K562 (cell line): ENCODE results near the gene ASF1B. TPM values are rescaled to one million over a fixed set of nuclear protein-coding genes. Genes with fewer than 3 reads are reported as not detected.
A peak's percentile ranks its signal among the peaks of the same experiment; 100 is the strongest.

ENCODE experiments used
- ATAC-seq: fragments of 200-7000 bp; cut with Tn5 transposase; 3 replicates; pipeline ENCODE4 v1.9.1; 2020; ENCODE audit warnings: moderate library complexity
- BruUV-seq: library from RNA; stranded (reverse); fragments of 400-500 nt; replicated peaks from 2 replicates; lab custom pipeline; 2021; lab: Mats Ljungman, UMichigan
- CTCF ChIA-PET: fragments of 300-600 bp; formaldehyde crosslinking; extraction: SDS; loops from one replicate; lab custom pipeline; 2021; ENCODE audit warnings: low intra/inter-chr PET ratio; lab: Yijun Ruan, JAX
- POLR2A ChIA-PET: fragments of 300-600, 350-650 bp; sonication (Branson Sonifier 250); formaldehyde crosslinking; extraction: SDS; loops from one replicate; lab custom pipeline; 2021; ENCODE audit warnings: antibody characterized with exemption, inconsistent platforms; lab: Yijun Ruan, JAX
- DNase-seq, 4 experiments: peaks; one replicate each; pipeline versions ENCODE4 v3.0.0 to v3.0.0-alpha.2; 2011 to 2018; ENCODE audit warnings: low spot score in 3 of 4, mixed read lengths in 3 of 4; ENCODE audit errors: extremely low read depth in 1 of 4
- FAIRE-seq: peaks from 2 replicates; lab custom pipeline; 2011; peaks lifted over from hg19 to GRCh38; lab: Jason Lieb, UNC
- H2AFZ ChIP-seq: 2 replicates; pipeline ENCODE4 v1.6.0; 2011; ENCODE audit warnings: low read depth, low read length, control low read depth, inconsistent platforms
- H3K27ac ChIP-seq: fragments of 200-600 bp; 3 replicates; pipeline ENCODE4 v1.8.0; 2011; ENCODE audit warnings: low read depth, mild to moderate bottlenecking, control low read depth, inconsistent platforms, low read length, moderate library complexity, mixed read lengths; ENCODE audit errors: extremely low read depth
- H3K27me3 ChIP-seq, 2 experiments: fragments of 300-600 bp in 1 of 2; 2 replicates in 1 of 2; 3 replicates in 1 of 2; pipeline versions ENCODE4 v1.6.0 to v1.8.0; 2011; ENCODE audit warnings: inconsistent platforms in 2 of 2, low read length in 2 of 2, mild to moderate bottlenecking in 1 of 2, mixed read lengths in 1 of 2, moderate library complexity in 1 of 2; ENCODE audit not compliant: control insufficient read depth in 2 of 2, insufficient read depth in 2 of 2
- H3K36me3 ChIP-seq: fragments of 300-600 bp; 3 replicates; pipeline ENCODE4 v1.8.0; 2011; ENCODE audit warnings: mild to moderate bottlenecking, low read length, inconsistent platforms; ENCODE audit not compliant: control insufficient read depth, insufficient read depth
- H3K4me1 ChIP-seq, 2 experiments: fragments of 200-600 bp in 1 of 2; replicated peaks in 1 of 2; 2 replicates in 1 of 2; 3 replicates in 1 of 2; pipeline versions ENCODE4 v1.5.1 to v1.8.0; 2011; ENCODE audit warnings: inconsistent platforms in 2 of 2, low read length in 2 of 2, mild to moderate bottlenecking in 1 of 2, mixed read lengths in 1 of 2, moderate library complexity in 1 of 2; ENCODE audit not compliant: control insufficient read depth in 2 of 2, insufficient read depth in 2 of 2
- H3K4me2 ChIP-seq: 2 replicates; pipeline ENCODE4 v1.6.1; 2011; ENCODE audit warnings: low read length, control low read depth, inconsistent platforms, mixed read lengths; ENCODE audit not compliant: insufficient read depth
- H3K4me3 ChIP-seq: fragments of 200-600 bp; sonication (generic), shearing (Covaris generic); 2 replicates; pipeline ENCODE4 v1.5.1; 2016; ENCODE audit warnings: control low read depth, inconsistent platforms
- H3K79me2 ChIP-seq: fragments of 200-600 bp; 3 replicates; pipeline ENCODE4 v1.8.0; 2011; ENCODE audit warnings: low read length, inconsistent platforms; ENCODE audit not compliant: control insufficient read depth, insufficient read depth
- H3K9ac ChIP-seq, 2 experiments: 2 replicates each; pipeline versions ENCODE4 v1.6.0 to v1.6.1; 2011; ENCODE audit warnings: low read depth in 2 of 2, low read length in 2 of 2, control low read depth in 1 of 2, inconsistent platforms in 1 of 2, mild to moderate bottlenecking in 1 of 2, mixed read lengths in 1 of 2; ENCODE audit not compliant: insufficient read depth in 1 of 2
- H3K9me1 ChIP-seq: one replicate; pipeline ENCODE4 v1.6.0; 2011; ENCODE audit warnings: inconsistent platforms, mild to moderate bottlenecking, low read length, moderate library complexity; ENCODE audit not compliant: control insufficient read depth, insufficient read depth
- H3K9me3 ChIP-seq: replicated peaks from 2 replicates; pipeline ENCODE4 v1.5.1; 2011; ENCODE audit warnings: low read depth, low read length, inconsistent platforms; ENCODE audit not compliant: control insufficient read depth, insufficient read depth
- H4K20me1 ChIP-seq: replicated peaks from 2 replicates; pipeline ENCODE4 v1.6.1; 2011; ENCODE audit warnings: low read length, inconsistent platforms, mixed read lengths; ENCODE audit not compliant: control insufficient read depth, insufficient read depth
- CBFA2T3 ChIP-seq: fragments of 450-650 bp; IDR thresholded peaks from 2 replicates; pipeline ENCODE4 v1.6.1; 2017
- CEBPG ChIP-seq, 3 experiments: fragments of 200-800 bp in 1 of 3; sonication (Bioruptor generic) in 1 of 3; sonication (generic) in 1 of 3; formaldehyde crosslinking in 1 of 3; IDR thresholded peaks in 2 of 3; conservative IDR thresholded peaks in 1 of 3; 2 replicates each; pipeline versions ENCODE4 v1.6.1 to v1.8.0; 2016 to 2022; ENCODE audit warnings: missing compliant biosample characterization in 2 of 3, missing genetic modification characterization in 2 of 3, mild to moderate bottlenecking in 1 of 3, missing genetic modification reagents in 1 of 3
- CREB1 ChIP-seq, 2 experiments: sonication (generic) in 1 of 2; formaldehyde crosslinking in 1 of 2; IDR thresholded peaks; 2 replicates each; pipeline versions ENCODE4 v1.6.1 to v1.8.0; 2012 to 2022; ENCODE audit warnings: inconsistent platforms in 1 of 2, mild to moderate bottlenecking in 1 of 2, missing genetic modification reagents in 1 of 2, moderate library complexity in 1 of 2
- MNT ChIP-seq, 2 experiments: fragments of 450-650 bp; conservative IDR thresholded peaks; 2 replicates each; pipeline ENCODE4 v1.6.1; 2017; ENCODE audit warnings: mild to moderate bottlenecking in 2 of 2, moderate library complexity in 2 of 2
- NRF1 ChIP-seq, 2 experiments: fragments of 450-650 bp; IDR thresholded peaks in 1 of 2; conservative IDR thresholded peaks in 1 of 2; 2 replicates each; pipeline ENCODE4 v1.6.1; 2014; ENCODE audit warnings: mild to moderate bottlenecking in 2 of 2
- RBM25 ChIP-seq: fragments of 200-400 bp; formaldehyde crosslinking; IDR thresholded peaks from 2 replicates; pipeline ENCODE4 v1.6.1; 2018; ENCODE audit warnings: low read length, low read depth, moderate library complexity; ENCODE audit not compliant: severe bottlenecking
- ZBTB2 ChIP-seq: fragments of 450-650 bp; IDR thresholded peaks from 2 replicates; pipeline ENCODE4 v1.6.1; 2016; ENCODE audit warnings: antibody characterized with exemption
- WGBS: fragments of 100-300 bp; shearing (Covaris generic); methylation state at CpG from one replicate; pipeline ENCODE4 v1.1.6; 2016; ENCODE audit warnings: low coverage, mixed read lengths; ENCODE audit not compliant: insufficient coverage; ENCODE audit errors: missing lambda C conversion rate; 5-methylcytosine and 5-hydroxymethylcytosine counted together
- in situ Hi-C: fragments of 300-500 bp; cut with MboI; formaldehyde crosslinking; loops from 4 replicates; pipeline ENCODE4 v1.15.0; 2018; ENCODE audit warnings: inconsistent platforms, mixed read lengths
- intact Hi-C: fragments of 100-400 bp; cut with micrococcal nuclease; formaldehyde crosslinking; loops from 2 replicates; pipeline ENCODE4 v1.14.2; 2022
- polyA plus RNA-seq, 8 experiments: library from polyadenylated mRNA; depleted of rRNA in 4 of 8; stranded (reverse) in 5 of 8; unstranded in 3 of 8; fragments of >200 nt; fragmentation: Nextera tagmentation in 2 of 8; fragmentation: Illumina TruSeq in 1 of 8; extraction: Ambion mirVana in 2 of 8; extraction: Trizol in 1 of 8; gene quantifications; 2 replicates each; pipeline versions ENCODE4 v1.2.1 to v1.2.3, GENCODE V29; 2011 to 2014; ENCODE audit warnings: inconsistent platforms in 1 of 8, missing spikeins in 1 of 8
- total RNA-seq, 7 experiments: library from RNA; depleted of rRNA in 6 of 7; stranded (reverse); fragments of >200 nt in 6 of 7; fragmentation: Illumina TruSeq in 2 of 7; extraction: Trizol in 2 of 7; gene quantifications; 2 replicates each; pipeline versions ENCODE4 v1.2.1 to v1.2.3, GENCODE V29; 2011 to 2021; ENCODE audit warnings: low replicate concordance in 1 of 7
- TF ChIP-seq, protein P1 (sequence below), 2 experiments: IDR thresholded peaks in 1 of 2; conservative IDR thresholded peaks in 1 of 2; 2 replicates each; pipeline ENCODE4 v1.6.1; 2016; ENCODE audit warnings: low read depth in 2 of 2, mild to moderate bottlenecking in 1 of 2, missing compliant biosample characterization in 1 of 2, missing genetic modification characterization in 1 of 2, moderate library complexity in 1 of 2
- TF ChIP-seq, protein P2 (sequence below): fragments of 250-450 bp; sonication (Bioruptor Pico); IDR thresholded peaks from 2 replicates; pipeline ENCODE4 v1.8.0; 2022; ENCODE audit warnings: moderate library complexity, mild to moderate bottlenecking, inconsistent platforms

ASF1B gene
- total and polyA plus RNA-seq, 9 of the 15 experiments (the other 6 are each of a cell fraction or from before 2014, with no cell fraction given), result 6.0 to 69.4 (median 53.3) TPM

DNA sequence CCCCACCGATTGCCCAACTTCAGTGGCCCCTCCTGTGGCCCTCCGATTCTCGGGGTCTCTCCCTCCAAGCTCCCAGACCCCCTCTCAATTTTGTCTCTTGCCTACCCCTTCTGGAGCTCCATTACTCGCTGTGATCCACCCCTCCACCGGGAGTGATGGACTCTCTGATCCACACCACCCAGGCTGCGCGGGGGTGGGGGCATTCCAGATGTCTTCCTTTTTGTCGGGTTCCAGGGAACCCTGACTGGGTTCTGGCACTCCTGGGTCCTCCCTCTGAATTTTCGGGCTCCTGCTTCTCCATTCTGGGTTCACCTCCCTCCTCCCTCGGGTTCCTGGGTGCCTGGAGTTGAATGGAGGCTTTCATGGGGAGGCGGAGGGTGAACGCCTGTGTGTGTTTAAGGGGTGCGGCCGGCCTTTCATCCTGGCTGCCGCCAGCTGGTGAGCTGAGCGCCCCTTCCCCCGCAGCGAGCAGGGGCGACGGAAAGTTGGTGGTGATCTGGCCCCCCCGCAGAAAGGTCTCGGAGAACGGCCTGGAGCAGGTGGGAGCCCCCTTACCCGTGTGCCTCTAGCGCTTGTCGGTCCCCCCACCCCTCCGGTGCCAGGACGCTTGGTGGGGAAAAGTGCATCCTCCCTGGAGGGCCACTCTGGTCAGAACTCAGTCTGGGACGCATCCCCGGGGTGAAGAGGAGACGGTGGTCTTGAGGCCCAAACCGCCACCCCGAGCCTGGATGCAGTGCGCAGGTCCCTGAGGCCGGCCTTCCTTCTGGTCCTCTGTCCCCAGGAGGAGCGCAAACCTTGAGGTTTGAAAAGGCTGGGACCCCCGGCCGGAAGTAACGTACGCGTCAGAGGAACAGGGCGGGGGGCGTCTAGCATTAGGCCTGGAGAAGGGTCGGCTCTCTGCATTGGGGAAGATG lies 62.2 kb downstream of the ASF1B start:
- H3K4me2 ChIP-seq, result peak overlapping the region; percentile 82
- no peaks in the 10 kb centered on the region for H3K36me3 ChIP-seq
- H4K20me1 ChIP-seq, result no peaks in the 10 kb centered on the region
- H3K9me3 ChIP-seq, result no peaks in the 10 kb centered on the region
- peak; percentile 52 for ATAC-seq
- no TSS peak for BruUV-seq
- intact Hi-C loops (no loop called here), in situ Hi-C loops (loop anchor here (5.0 to 25.0 kb wide), 2 partner anchors 192 to 487 kb away; no protein-coding TSS in a partner anchor)
- DNase-seq, result peak; percentile 38 to 61 (median 51)
- peaks cover 9 to 48% of the 10 kb centered on the region in 2 experiments; a peak in 4 of 5 replicates for H3K4me1 ChIP-seq
- H3K9ac ChIP-seq, result peak overlapping the region; percentile 69 to 97
- H3K4me3 ChIP-seq, result peak overlapping the region; percentile 55
- 3% methylated on average over 35 of the region's 44 CpGs for WGBS
- no peaks in the 10 kb centered on the region for H3K27me3 ChIP-seq
- no peaks in the 10 kb centered on the region for H3K9me1 ChIP-seq
- ChIA-PET CTCF (interaction anchor here (0.6 to 3.7 kb wide), 3 partner anchors 194 to 332 kb away, joined by 3 to 39 read pairs (median 4); no protein-coding TSS in a partner anchor), POLR2A (interaction anchor here (0.6 to 1.3 kb wide), 3 partner anchors 44 to 174 kb away, joined by 3 to 4 read pairs (median 4); partner anchors contain the start of gene ASF1B)
- FAIRE-seq, result no peak
- H3K79me2 ChIP-seq, result peaks cover 19% of the 10 kb centered on the region
- H3K27ac ChIP-seq, result peak overlapping the region; percentile 68
- H2AFZ ChIP-seq, result peak overlapping the region; percentile 90
- TF ChIP-seq, protein P1, sequence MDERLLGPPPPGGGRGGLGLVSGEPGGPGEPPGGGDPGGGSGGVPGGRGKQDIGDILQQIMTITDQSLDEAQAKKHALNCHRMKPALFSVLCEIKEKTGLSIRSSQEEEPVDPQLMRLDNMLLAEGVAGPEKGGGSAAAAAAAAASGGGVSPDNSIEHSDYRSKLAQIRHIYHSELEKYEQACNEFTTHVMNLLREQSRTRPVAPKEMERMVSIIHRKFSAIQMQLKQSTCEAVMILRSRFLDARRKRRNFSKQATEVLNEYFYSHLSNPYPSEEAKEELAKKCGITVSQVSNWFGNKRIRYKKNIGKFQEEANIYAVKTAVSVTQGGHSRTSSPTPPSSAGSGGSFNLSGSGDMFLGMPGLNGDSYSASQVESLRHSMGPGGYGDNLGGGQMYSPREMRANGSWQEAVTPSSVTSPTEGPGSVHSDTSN (CRISPR knock-in tag; IDR thresholded peaks at IDR 0.05; ENCODE audit: low read depth), result no peak
- TF ChIP-seq, protein P1 (tag; conservative IDR thresholded peaks at IDR 0.05; ENCODE audit: low read depth), result no peak
- TF ChIP-seq CBFA2T3, result 0 out of 2 replicates have a peak, but pooled peaks have one; percentile 3
- peak; percentile 37; the same call in 1 of the 2 replicates for TF ChIP-seq CEBPG (CRISPR knock-in tag; IDR thresholded peaks at IDR 0.05)
- 0 out of 4 replicates have a peak, but pooled peaks of 1 of the 2 experiments have one; percentile 23 for TF ChIP-seq CEBPG (tag; conservative IDR thresholded peaks at IDR 0.05 in 1 of 2, IDR thresholded peaks at IDR 0.05 in 1 of 2)
- TF ChIP-seq NRF1 (conservative IDR thresholded peaks at IDR 0.05 in 1 of 2, IDR thresholded peaks at IDR 0.05 in 1 of 2), result peak; percentile 30 to 42; a peak in 3 of 4 replicates
- no peak for TF ChIP-seq RBM25
- TF ChIP-seq CREB1 (IDR thresholded peaks at IDR 0.05), result 0 out of 2 replicates have a peak, but pooled peaks have one; percentile 0
- no peak for TF ChIP-seq CREB1 (CRISPR knock-in tag; IDR thresholded peaks at IDR 0.05)
- TF ChIP-seq MNT (conservative IDR thresholded peaks at IDR 0.05), result 0 out of 4 replicates have a peak, but pooled peaks of 1 of the 2 experiments have one; percentile 29
- TF ChIP-seq ZBTB2, result peak; percentile 49; the same call in 1 of the 2 replicates
- TF ChIP-seq, protein P2, sequence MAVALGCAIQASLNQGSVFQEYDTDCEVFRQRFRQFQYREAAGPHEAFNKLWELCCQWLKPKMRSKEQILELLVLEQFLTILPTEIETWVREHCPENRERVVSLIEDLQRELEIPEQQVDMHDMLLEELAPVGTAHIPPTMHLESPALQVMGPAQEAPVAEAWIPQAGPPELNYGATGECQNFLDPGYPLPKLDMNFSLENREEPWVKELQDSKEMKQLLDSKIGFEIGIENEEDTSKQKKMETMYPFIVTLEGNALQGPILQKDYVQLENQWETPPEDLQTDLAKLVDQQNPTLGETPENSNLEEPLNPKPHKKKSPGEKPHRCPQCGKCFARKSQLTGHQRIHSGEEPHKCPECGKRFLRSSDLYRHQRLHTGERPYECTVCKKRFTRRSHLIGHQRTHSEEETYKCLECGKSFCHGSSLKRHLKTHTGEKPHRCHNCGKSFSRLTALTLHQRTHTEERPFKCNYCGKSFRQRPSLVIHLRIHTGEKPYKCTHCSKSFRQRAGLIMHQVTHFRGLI (CRISPR knock-in tag), result no peak
